SKM-1 (cell line): ENCODE data around the gene CCDC71L.

ENCODE experiments used
- DNase-seq: peaks from one replicate; lab custom pipeline; 2025; ENCODE audit not compliant: unreplicated experiment; lab: John Stamatoyannopoulos, UW

CCDC71L gene

DNA sequence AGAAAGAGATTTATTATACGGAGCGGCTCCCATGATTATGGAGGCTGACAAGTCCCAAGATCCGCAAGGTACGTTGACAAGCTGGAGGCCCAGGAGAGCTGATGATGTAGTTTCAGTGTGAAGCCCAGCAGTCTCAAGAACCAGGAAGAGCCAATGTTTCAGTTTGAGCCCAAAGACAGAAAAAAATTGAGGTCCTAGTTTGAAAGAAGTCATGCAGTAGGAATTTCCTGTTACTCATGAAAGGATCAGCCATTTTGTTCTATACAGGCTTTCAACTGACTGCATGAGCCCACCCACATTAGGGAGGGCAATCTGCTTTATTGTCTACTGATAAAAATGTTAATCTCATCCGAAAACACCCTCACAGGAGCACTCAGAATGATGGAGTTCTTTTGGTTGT lies 51.5 kb downstream of the CCDC71L start:
- DNase-seq, result no peak

DNA sequence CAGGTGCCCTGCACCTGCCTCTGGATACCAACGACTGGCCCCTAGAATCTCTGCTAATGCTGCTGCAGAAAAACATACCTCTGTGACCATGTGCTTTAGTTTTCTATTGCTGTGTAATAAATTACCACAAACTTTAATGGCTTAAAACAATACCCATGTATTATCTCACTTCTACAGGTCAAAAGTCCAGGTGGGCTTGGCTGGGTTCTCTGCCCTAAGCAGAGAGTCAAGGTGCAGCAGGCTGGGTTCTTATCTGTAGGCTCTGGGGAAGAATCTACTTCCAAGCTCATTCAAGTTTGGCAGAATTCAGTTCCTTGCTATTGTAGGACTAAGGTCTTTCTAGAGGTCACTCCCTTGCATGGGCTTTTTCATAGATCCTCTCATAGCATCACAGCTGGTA lies 52.3 kb downstream of the CCDC71L start:
- DNase-seq, result no peak
